A673 (cell line): ENCODE results near the gene KLF11. TPM values are rescaled to one million over a fixed set of nuclear protein-coding genes. Genes with fewer than 3 reads are reported as not detected.

Source experiments
- BruUV-seq: library from RNA; stranded (reverse); fragments of 400-500 nt; replicated peaks from 2 replicates; lab custom pipeline; 2021; lab: Mats Ljungman, UMichigan
- CTCF ChIA-PET: fragments of 300-600 bp; sonication (Branson Sonifier 250); formaldehyde crosslinking; loops from one replicate; lab custom pipeline; 2022; ENCODE audit warnings: antibody characterized with exemption; lab: Charles Lee
- POLR2A ChIA-PET: fragments of 300-600 bp; sonication (Branson Sonifier 250); formaldehyde crosslinking; loops from one replicate; lab custom pipeline; 2022; ENCODE audit warnings: antibody characterized with exemption; ENCODE audit not compliant: low non-redundant PET; lab: Charles Lee
- DNase-seq: peaks from one replicate; pipeline ENCODE4 v3.0.0-alpha.2; 2015; ENCODE audit warnings: low spot score
- H3K27ac ChIP-seq: fragments of 200-600 bp; sonication (generic); 2 replicates; pipeline ENCODE4 v1.5.1; 2016; ENCODE audit warnings: mixed run types, low read depth, mild to moderate bottlenecking, mixed read lengths, antibody characterized with exemption, low read length; ENCODE audit not compliant: poor library complexity, severe bottlenecking
- H3K27me3 ChIP-seq: fragments of 200-600 bp; sonication (generic); replicated peaks from 2 replicates; pipeline ENCODE4 v1.6.1; 2017; ENCODE audit warnings: mixed run types, low read depth, mild to moderate bottlenecking, mixed read lengths, antibody characterized with exemption, low read length; ENCODE audit not compliant: insufficient read depth, poor library complexity
- H3K36me3 ChIP-seq: fragments of 200-600 bp; sonication (generic); 2 replicates; pipeline ENCODE4 v1.6.1; 2016; ENCODE audit warnings: mixed run types, mild to moderate bottlenecking, mixed read lengths, antibody characterized with exemption, low read length; ENCODE audit not compliant: insufficient read depth, poor library complexity, severe bottlenecking
- H3K4me1 ChIP-seq: fragments of 200-600 bp; sonication (generic); 2 replicates; pipeline ENCODE4 v1.6.1; 2017; ENCODE audit warnings: mixed run types, mild to moderate bottlenecking, mixed read lengths, antibody characterized with exemption, low read length; ENCODE audit not compliant: insufficient read depth, poor library complexity, severe bottlenecking
- H3K4me3 ChIP-seq: fragments of 200-600 bp; sonication (generic); 2 replicates; pipeline ENCODE4 v1.5.1; 2016; ENCODE audit warnings: low read depth, mixed run types, mild to moderate bottlenecking, mixed read lengths, low read length; ENCODE audit not compliant: poor library complexity, severe bottlenecking
- H3K9me3 ChIP-seq: fragments of 200-600 bp; sonication (generic); 2 replicates; pipeline ENCODE4 v1.6.1; 2016; ENCODE audit warnings: mixed run types, low read depth, mild to moderate bottlenecking, mixed read lengths, antibody characterized with exemption, low read length; ENCODE audit not compliant: poor library complexity, severe bottlenecking
- EZH2 ChIP-seq: fragments of 200-600 bp; sonication (generic); IDR thresholded peaks from 2 replicates; pipeline ENCODE4 v1.6.1; 2017; ENCODE audit warnings: borderline replicate concordance, low read depth, mild to moderate bottlenecking, mixed read lengths, antibody characterized with exemption, low read length; ENCODE audit not compliant: poor library complexity, severe bottlenecking
- intact Hi-C: fragments of 100-400 bp; cut with micrococcal nuclease; formaldehyde crosslinking; loops from one replicate; pipeline ENCODE4 v1.10.0; 2022; ENCODE audit not compliant: unreplicated experiment
- total RNA-seq: library from RNA; stranded (reverse); gene quantifications from 2 replicates; pipeline ENCODE4 v1.2.3, GENCODE V29; 2021
- TF ChIP-seq, protein P1 (sequence below): fragments of 300-800, 200-600 bp; sonication (generic); conservative IDR thresholded peaks from 2 replicates; pipeline ENCODE4 v1.5.1; 2017; ENCODE audit warnings: low read depth, mild to moderate bottlenecking, antibody characterized with exemption, low read length, moderate library complexity, mixed read lengths

The KLF11 gene
- total RNA-seq, 1 experiment from 2014 or later, result 3.0 TPM

DNA sequence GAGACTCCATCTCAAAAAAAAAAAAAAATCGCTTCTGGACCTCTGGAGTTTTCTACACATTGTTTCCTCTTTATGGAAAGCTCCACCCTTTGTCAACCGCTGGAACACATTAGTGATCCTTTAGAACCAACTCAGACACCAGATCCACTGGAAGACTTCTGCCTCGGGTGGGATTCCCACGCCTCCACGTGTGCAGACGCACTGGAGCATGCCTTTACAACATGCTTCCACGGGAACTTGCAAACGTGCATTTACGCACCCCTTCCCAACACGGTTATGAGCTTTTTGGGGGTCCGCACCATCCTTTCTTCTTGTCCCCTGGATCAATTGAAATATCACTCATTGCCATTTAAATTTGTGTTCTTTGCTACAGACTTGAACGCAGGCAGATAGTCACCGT is 31.8 kb downstream of the KLF11 start:
- no peak for DNase-seq
- ChIA-PET POLR2A (interaction anchor here (0.6 kb wide), 1 partner anchor 49 kb away, joined by 4 read pairs; no protein-coding TSS in a partner anchor), CTCF (interaction anchor here (0.6 kb wide), 1 partner anchor 360 kb away, joined by 3 read pairs; no protein-coding TSS in a partner anchor)
- Histone ChIP-seq H3K9me3 (no peaks in the 10 kb centered on the region), H3K27ac (no peak overlapping the region), H3K4me3 (no peak overlapping the region), H3K27me3 (peaks cover 49% of the 10 kb centered on the region), H3K36me3 (no peaks in the 10 kb centered on the region), H3K4me1 (no peaks in the 10 kb centered on the region)
- no TSS peak for BruUV-seq
- no peak for TF ChIP-seq EZH2
- TF ChIP-seq, protein P1, sequence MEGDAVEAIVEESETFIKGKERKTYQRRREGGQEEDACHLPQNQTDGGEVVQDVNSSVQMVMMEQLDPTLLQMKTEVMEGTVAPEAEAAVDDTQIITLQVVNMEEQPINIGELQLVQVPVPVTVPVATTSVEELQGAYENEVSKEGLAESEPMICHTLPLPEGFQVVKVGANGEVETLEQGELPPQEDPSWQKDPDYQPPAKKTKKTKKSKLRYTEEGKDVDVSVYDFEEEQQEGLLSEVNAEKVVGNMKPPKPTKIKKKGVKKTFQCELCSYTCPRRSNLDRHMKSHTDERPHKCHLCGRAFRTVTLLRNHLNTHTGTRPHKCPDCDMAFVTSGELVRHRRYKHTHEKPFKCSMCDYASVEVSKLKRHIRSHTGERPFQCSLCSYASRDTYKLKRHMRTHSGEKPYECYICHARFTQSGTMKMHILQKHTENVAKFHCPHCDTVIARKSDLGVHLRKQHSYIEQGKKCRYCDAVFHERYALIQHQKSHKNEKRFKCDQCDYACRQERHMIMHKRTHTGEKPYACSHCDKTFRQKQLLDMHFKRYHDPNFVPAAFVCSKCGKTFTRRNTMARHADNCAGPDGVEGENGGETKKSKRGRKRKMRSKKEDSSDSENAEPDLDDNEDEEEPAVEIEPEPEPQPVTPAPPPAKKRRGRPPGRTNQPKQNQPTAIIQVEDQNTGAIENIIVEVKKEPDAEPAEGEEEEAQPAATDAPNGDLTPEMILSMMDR, result no peak
- intact Hi-C loops, result loop anchor here (10.0 kb wide), 1 partner anchor 590 kb away; no protein-coding TSS in a partner anchor

DNA sequence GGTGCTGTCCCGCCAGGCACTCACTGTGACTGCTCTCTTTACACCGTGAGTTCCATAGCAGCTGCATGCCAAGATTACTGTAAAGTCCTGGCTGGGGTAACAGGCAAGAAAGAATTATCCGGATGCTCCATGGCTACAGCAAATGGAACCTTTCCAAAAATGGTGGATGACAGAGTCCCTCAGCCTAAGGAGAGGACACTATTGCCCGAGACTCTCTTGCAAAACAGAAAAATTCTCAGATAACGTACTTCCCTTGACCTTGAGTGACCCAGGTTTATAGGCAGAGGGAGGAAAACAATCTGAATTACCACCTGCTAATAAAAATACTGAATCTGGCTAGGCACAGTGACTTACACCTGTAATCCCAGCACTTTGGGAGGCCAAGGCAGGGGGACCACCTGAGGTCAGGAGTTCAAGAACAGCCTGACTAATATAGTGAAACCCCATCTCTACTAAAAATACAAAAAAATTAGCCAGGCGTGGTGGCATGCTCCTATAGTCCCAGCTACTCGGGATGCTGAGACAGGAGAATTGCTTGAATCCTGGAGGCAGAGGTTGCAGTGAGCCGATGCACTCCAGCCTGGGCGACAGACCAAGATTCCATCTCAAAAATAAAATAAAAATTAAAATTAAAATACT is 32.3 kb downstream of the KLF11 start:
- H3K27me3 ChIP-seq, result peaks cover 54% of the 10 kb centered on the region
- intact Hi-C loops, result loop anchor here (10.0 kb wide), 1 partner anchor 589 kb away; no protein-coding TSS in a partner anchor
- no peak for DNase-seq
- peaks cover 6% of the 10 kb centered on the region for H3K4me1 ChIP-seq
- TF ChIP-seq, protein P1, result no peak
- TF ChIP-seq EZH2, result no peak
- H3K27ac ChIP-seq, result no peak overlapping the region
- no peak overlapping the region for H3K4me3 ChIP-seq
- CTCF ChIA-PET, result interaction anchor here (0.6 kb wide), 1 partner anchor 359 kb away, joined by 3 read pairs; no protein-coding TSS in a partner anchor
- H3K9me3 ChIP-seq, result no peaks in the 10 kb centered on the region
- BruUV-seq, result no TSS peak
- no peaks in the 10 kb centered on the region for H3K36me3 ChIP-seq
- POLR2A ChIA-PET, result interaction anchor here (0.6 kb wide), 1 partner anchor 49 kb away, joined by 4 read pairs; no protein-coding TSS in a partner anchor

DNA sequence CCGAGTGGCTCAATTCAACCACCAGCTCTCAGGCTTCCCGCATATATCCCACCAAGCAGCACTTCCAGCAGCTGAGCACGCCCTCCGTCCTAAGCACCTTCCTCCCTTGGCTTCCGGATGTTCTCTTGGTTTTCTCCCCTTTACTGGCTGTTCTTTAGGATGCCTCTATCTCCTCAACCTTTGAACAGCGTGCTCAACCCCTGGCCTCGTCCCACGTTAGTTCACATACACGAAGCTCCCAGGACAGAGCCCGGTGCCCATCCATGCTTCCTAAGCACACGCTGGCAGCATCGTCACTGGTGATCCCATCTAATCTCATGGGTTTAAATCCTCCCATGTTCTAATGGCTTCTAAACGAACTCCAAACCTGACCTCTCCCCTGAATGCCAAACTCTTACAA is 33.2 kb downstream of the KLF11 start:
- H3K27me3 ChIP-seq, result peaks cover 62% of the 10 kb centered on the region
- no TSS peak for BruUV-seq
- H3K4me3 ChIP-seq, result no peak overlapping the region
- H3K4me1 ChIP-seq, result peaks cover 9% of the 10 kb centered on the region
- intact Hi-C loops, result loop anchor here (10.0 kb wide), 1 partner anchor 588 kb away; no protein-coding TSS in a partner anchor
- ChIA-PET POLR2A (no interaction called here), CTCF (no interaction called here)
- H3K36me3 ChIP-seq, result no peaks in the 10 kb centered on the region
- H3K9me3 ChIP-seq, result no peaks in the 10 kb centered on the region
- DNase-seq, result no peak
- TF ChIP-seq, protein P1, result no peak
- no peak for TF ChIP-seq EZH2
- H3K27ac ChIP-seq, result no peak overlapping the region
